Neural progenitor cell (in vitro differentiated cells): Measurements from ENCODE around the gene THBS1. TPM values are rescaled to one million over a fixed set of nuclear protein-coding genes. Genes with fewer than 3 reads are reported as not detected.

ENCODE experiments used
- DNase-seq: peaks from one replicate; pipeline ENCODE4 v3.0.0-alpha.2; 2016; ENCODE audit warnings: low spot score
- H2AFZ ChIP-seq: fragments of 200-600 bp; sonication (generic); replicated peaks from 2 replicates; pipeline ENCODE4 v1.6.1; 2016; ENCODE audit warnings: antibody characterized with exemption
- H3F3A ChIP-seq: fragments of 200-600 bp; sonication (generic); 2 replicates; pipeline ENCODE4 v1.6.1; 2016; ENCODE audit warnings: antibody characterized with exemption, low read depth
- H3K27ac ChIP-seq: fragments of 200-600 bp; sonication (generic); 2 replicates; pipeline ENCODE4 v1.5.1; 2016; ENCODE audit warnings: mild to moderate bottlenecking
- H3K27me3 ChIP-seq: fragments of 200-600 bp; sonication (generic); 2 replicates; pipeline ENCODE4 v1.6.1; 2016; ENCODE audit warnings: mild to moderate bottlenecking, moderate library complexity
- H3K36me3 ChIP-seq: fragments of 200-600 bp; sonication (generic); 2 replicates; pipeline ENCODE4 v1.5.1; 2016
- H3K4me1 ChIP-seq: fragments of 200-600 bp; sonication (generic); 2 replicates; pipeline ENCODE4 v1.6.1; 2016; ENCODE audit warnings: mixed run types
- H3K4me2 ChIP-seq: fragments of 200-600 bp; sonication (generic); 2 replicates; pipeline ENCODE4 v1.6.1; 2016
- H3K4me3 ChIP-seq: fragments of 200-600 bp; sonication (generic); 2 replicates; pipeline ENCODE4 v1.5.1; 2016
- H3K79me2 ChIP-seq: fragments of 200-600 bp; sonication (generic); 2 replicates; pipeline ENCODE4 v1.6.1; 2016; ENCODE audit warnings: low read depth
- H3K9ac ChIP-seq: fragments of 200-600 bp; sonication (generic); 2 replicates; pipeline ENCODE4 v1.6.1; 2016
- H3K9me3 ChIP-seq: fragments of 200-600 bp; sonication (generic); 2 replicates; pipeline ENCODE4 v1.5.1; 2016; ENCODE audit warnings: low read depth
- H4K20me1 ChIP-seq: fragments of 200-600 bp; sonication (generic); 2 replicates; pipeline ENCODE4 v1.6.1; 2016; ENCODE audit warnings: low read depth
- H3K27ac Mint-ChIP-seq: 3 replicates; pipeline ENCODE4 v1.8.0; 2021; ENCODE audit warnings: mixed read lengths
- H3K27me3 Mint-ChIP-seq: 2 replicates; pipeline ENCODE4 v1.8.0; 2022; ENCODE audit warnings: low read depth, mild to moderate bottlenecking, inconsistent platforms, moderate library complexity, mixed read lengths; ENCODE audit not compliant: insufficient read depth
- H3K36me3 Mint-ChIP-seq: 3 replicates; pipeline ENCODE4 v1.8.0; 2021; ENCODE audit warnings: mixed read lengths
- H3K4me1 Mint-ChIP-seq: 3 replicates; pipeline ENCODE4 v1.8.0; 2021; ENCODE audit warnings: mixed read lengths
- H3K4me3 Mint-ChIP-seq: 3 replicates; pipeline ENCODE4 v1.8.0; 2021; ENCODE audit warnings: mild to moderate bottlenecking, moderate library complexity, mixed read lengths
- H3K9me3 Mint-ChIP-seq: 3 replicates; pipeline ENCODE4 v1.8.0; 2020; ENCODE audit warnings: mixed read lengths
- EZH2 ChIP-seq: fragments of 200-600 bp; sonication (generic); IDR thresholded peaks from 2 replicates; pipeline ENCODE4 v1.6.1; 2017; ENCODE audit warnings: antibody characterized with exemption, mild to moderate bottlenecking, moderate library complexity
- EZH2phosphoT487 ChIP-seq: fragments of 200-600 bp; sonication (generic); IDR thresholded peaks from 2 replicates; pipeline ENCODE4 v1.6.1; 2017; ENCODE audit warnings: antibody characterized with exemption
- total RNA-seq: library from RNA; depleted of rRNA; stranded (reverse); fragments of >200 nt; gene quantifications from 2 replicates; pipeline ENCODE4 v1.2.3, GENCODE V29; 2015; ENCODE audit warnings: low replicate concordance
- TF ChIP-seq, protein P1 (sequence below): fragments of 200-600 bp; sonication (generic); IDR thresholded peaks from 2 replicates; pipeline ENCODE4 v1.5.1; 2017; ENCODE audit warnings: antibody characterized with exemption, mild to moderate bottlenecking

The THBS1 gene
- total RNA-seq, 1 donor from 2014 or later: 14.6 TPM

DNA sequence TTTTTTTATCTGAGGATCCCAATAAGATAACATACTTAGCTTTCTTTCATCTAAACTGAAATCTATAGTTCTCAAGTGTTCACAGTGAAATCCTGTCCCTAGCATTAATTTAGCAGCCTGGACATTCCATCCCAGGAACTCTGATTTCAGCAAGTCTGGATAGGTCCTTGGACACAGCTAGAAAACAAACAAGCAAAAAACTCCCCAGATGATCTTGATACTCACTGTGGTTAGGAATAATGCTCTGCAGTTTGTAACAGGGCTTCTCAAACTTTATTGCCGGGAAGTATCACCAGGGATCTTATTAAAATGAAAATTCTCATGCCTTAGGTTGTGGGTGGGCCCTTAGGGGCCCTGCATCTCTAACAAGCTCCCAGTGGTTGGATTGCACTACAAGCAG is 24.3 kb downstream of the THBS1 start:
- no peak overlapping the region for H3K4me3 Mint-ChIP-seq
- no peak overlapping the region for H3K4me2 ChIP-seq
- no peak overlapping the region for H3K27ac ChIP-seq
- no peaks in the 10 kb centered on the region for H3K27me3 ChIP-seq
- H3K27me3 Mint-ChIP-seq: peaks cover 2% of the 10 kb centered on the region
- H3K36me3 ChIP-seq: no peaks in the 10 kb centered on the region
- no peaks in the 10 kb centered on the region for H3K4me1 Mint-ChIP-seq
- no peak overlapping the region for H3K9ac ChIP-seq
- TF ChIP-seq EZH2phosphoT487 (no peak), EZH2 (no peak)
- TF ChIP-seq, protein P1, sequence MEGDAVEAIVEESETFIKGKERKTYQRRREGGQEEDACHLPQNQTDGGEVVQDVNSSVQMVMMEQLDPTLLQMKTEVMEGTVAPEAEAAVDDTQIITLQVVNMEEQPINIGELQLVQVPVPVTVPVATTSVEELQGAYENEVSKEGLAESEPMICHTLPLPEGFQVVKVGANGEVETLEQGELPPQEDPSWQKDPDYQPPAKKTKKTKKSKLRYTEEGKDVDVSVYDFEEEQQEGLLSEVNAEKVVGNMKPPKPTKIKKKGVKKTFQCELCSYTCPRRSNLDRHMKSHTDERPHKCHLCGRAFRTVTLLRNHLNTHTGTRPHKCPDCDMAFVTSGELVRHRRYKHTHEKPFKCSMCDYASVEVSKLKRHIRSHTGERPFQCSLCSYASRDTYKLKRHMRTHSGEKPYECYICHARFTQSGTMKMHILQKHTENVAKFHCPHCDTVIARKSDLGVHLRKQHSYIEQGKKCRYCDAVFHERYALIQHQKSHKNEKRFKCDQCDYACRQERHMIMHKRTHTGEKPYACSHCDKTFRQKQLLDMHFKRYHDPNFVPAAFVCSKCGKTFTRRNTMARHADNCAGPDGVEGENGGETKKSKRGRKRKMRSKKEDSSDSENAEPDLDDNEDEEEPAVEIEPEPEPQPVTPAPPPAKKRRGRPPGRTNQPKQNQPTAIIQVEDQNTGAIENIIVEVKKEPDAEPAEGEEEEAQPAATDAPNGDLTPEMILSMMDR: no peak
- H3K36me3 Mint-ChIP-seq: no peaks in the 10 kb centered on the region
- no peaks in the 10 kb centered on the region for H3K4me1 ChIP-seq
- no peaks in the 10 kb centered on the region for H3F3A ChIP-seq
- H3K9me3 ChIP-seq: no peaks in the 10 kb centered on the region
- H3K4me3 ChIP-seq: no peak overlapping the region
- H3K9me3 Mint-ChIP-seq: peaks cover 5% of the 10 kb centered on the region
- no peaks in the 10 kb centered on the region for H4K20me1 ChIP-seq
- no peak overlapping the region for H2AFZ ChIP-seq
- no peak for DNase-seq
- H3K27ac Mint-ChIP-seq: peak overlapping the region; percentile 28
- H3K79me2 ChIP-seq: no peaks in the 10 kb centered on the region

- Mint-ChIP-seq H3K4me1 (no peaks in the 10 kb centered on the region), H3K4me3 (no peak overlapping the region), H3K9me3 (peaks cover 19% of the 10 kb centered on the region), H3K36me3 (no peaks in the 10 kb centered on the region), H3K27ac (peak overlapping the region; percentile 30), H3K27me3 (no peaks in the 10 kb centered on the region)
- no peak for DNase-seq
- Histone ChIP-seq H3K27me3 (no peaks in the 10 kb centered on the region), H3K4me3 (no peak overlapping the region), H3K4me2 (no peak overlapping the region), H3K27ac (no peak overlapping the region), H3K4me1 (no peaks in the 10 kb centered on the region), H3K9me3 (peaks cover 6% of the 10 kb centered on the region), H3K79me2 (no peaks in the 10 kb centered on the region), H3K36me3 (no peaks in the 10 kb centered on the region), H3F3A (no peaks in the 10 kb centered on the region), H2AFZ (no peak overlapping the region), H3K9ac (no peak overlapping the region), H4K20me1 (no peaks in the 10 kb centered on the region)
- TF ChIP-seq EZH2: no peak
- no peak for TF ChIP-seq EZH2phosphoT487
- TF ChIP-seq, protein P1: no peak
These were observed 27.6 kb downstream of the THBS1 start for GRCh38 chr15:39608185-39609139.

GRCh38 chr15:39609166-39609916 is 28.5 kb downstream of the THBS1 start:
- DNase-seq: no peak
- H3K79me2 ChIP-seq: no peaks in the 10 kb centered on the region
- no peak overlapping the region for H3K27ac ChIP-seq
- TF ChIP-seq, protein P1: no peak
- no peak for TF ChIP-seq EZH2phosphoT487
- TF ChIP-seq EZH2: no peak
- H3K36me3 ChIP-seq: no peaks in the 10 kb centered on the region
- Mint-ChIP-seq H3K4me3 (no peak overlapping the region), H3K9me3 (peaks cover 25% of the 10 kb centered on the region), H3K27ac (peak overlapping the region; percentile 30), H3K4me1 (no peaks in the 10 kb centered on the region), H3K36me3 (peaks cover 4% of the 10 kb centered on the region), H3K27me3 (no peaks in the 10 kb centered on the region)
- no peaks in the 10 kb centered on the region for H4K20me1 ChIP-seq
- no peak overlapping the region for H3K9ac ChIP-seq
- H3K9me3 ChIP-seq: peaks cover 6% of the 10 kb centered on the region
- H3K4me3 ChIP-seq: no peak overlapping the region
- no peak overlapping the region for H3K4me2 ChIP-seq
- no peak overlapping the region for H2AFZ ChIP-seq
- H3F3A ChIP-seq: no peaks in the 10 kb centered on the region
- H3K4me1 ChIP-seq: no peaks in the 10 kb centered on the region
- H3K27me3 ChIP-seq: no peaks in the 10 kb centered on the region
